OCI-LY7 (cell line): ENCODE measurements around the gene CXCL16.

Source experiments
- EZH2phosphoT487 ChIP-seq: fragments of 200-600 bp; sonication (generic); IDR thresholded peaks from 2 replicates; pipeline ENCODE4 v1.6.1; 2018; ENCODE audit warnings: low read depth, borderline replicate concordance, mild to moderate bottlenecking, mixed run types, antibody characterized with exemption, low read length, moderate library complexity, mixed read lengths
- TF ChIP-seq, protein P1 (sequence below): fragments of 200-600 bp; sonication (generic); conservative IDR thresholded peaks from 2 replicates; pipeline ENCODE4 v1.5.1; 2014; ENCODE audit warnings: mild to moderate bottlenecking, antibody characterized with exemption, low read length, moderate library complexity, mixed read lengths

DNA sequence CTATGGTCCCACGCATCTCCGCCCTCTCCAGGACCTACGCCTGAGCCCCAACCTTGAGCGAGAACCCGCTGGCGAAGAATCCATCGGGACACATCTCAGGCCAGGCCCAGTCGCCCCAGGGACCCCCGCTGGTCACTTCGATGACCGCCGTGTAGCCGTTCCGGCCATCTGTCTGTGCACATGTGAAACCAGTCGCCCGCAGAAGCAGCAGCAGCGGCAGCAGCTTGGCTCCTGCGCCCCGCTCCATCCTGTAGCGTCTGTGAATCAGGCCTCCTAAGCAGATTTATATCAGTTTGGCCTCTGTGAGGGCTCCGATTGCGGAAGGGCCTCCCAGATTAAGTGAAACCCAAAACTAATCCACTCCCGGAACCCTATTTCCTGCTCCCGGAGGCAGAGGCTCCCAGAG, 46.4 kb upstream of the CXCL16 start, which contains the start of gene VMO1:
- TF ChIP-seq, protein P1, sequence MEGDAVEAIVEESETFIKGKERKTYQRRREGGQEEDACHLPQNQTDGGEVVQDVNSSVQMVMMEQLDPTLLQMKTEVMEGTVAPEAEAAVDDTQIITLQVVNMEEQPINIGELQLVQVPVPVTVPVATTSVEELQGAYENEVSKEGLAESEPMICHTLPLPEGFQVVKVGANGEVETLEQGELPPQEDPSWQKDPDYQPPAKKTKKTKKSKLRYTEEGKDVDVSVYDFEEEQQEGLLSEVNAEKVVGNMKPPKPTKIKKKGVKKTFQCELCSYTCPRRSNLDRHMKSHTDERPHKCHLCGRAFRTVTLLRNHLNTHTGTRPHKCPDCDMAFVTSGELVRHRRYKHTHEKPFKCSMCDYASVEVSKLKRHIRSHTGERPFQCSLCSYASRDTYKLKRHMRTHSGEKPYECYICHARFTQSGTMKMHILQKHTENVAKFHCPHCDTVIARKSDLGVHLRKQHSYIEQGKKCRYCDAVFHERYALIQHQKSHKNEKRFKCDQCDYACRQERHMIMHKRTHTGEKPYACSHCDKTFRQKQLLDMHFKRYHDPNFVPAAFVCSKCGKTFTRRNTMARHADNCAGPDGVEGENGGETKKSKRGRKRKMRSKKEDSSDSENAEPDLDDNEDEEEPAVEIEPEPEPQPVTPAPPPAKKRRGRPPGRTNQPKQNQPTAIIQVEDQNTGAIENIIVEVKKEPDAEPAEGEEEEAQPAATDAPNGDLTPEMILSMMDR, result no peak
- TF ChIP-seq EZH2phosphoT487, result no peak
